H9 (cell line): ENCODE measurements around the gene S100A6. TPM values are rescaled to one million over a fixed set of nuclear protein-coding genes. Genes with fewer than 3 reads are reported as not detected.
A peak's percentile ranks its signal among the peaks of the same experiment; 100 is the strongest.

Source experiments
- DNase-seq: peaks from one replicate; pipeline ENCODE4 v3.0.0-alpha.2; 2017
- H2AFZ ChIP-seq: one replicate; pipeline ENCODE4 v1.6.1; 2013; ENCODE audit warnings: mild to moderate bottlenecking, low read length, control low read depth, moderate library complexity
- H2AK5ac ChIP-seq: 2 replicates; pipeline ENCODE4 v1.6.1; 2013; ENCODE audit warnings: low read length, control low read depth, mixed read lengths; ENCODE audit not compliant: insufficient read length
- H2BK120ac ChIP-seq: one replicate; pipeline ENCODE4 v1.6.1; 2013; ENCODE audit warnings: low read depth, mild to moderate bottlenecking, low read length, control low read depth, inconsistent platforms; ENCODE audit not compliant: poor library complexity, severe bottlenecking
- H2BK12ac ChIP-seq: 2 replicates; pipeline ENCODE4 v1.6.1; 2013; ENCODE audit warnings: low read length, control low read depth, mixed read lengths, low read depth; ENCODE audit not compliant: insufficient read length
- H2BK15ac ChIP-seq: 2 replicates; pipeline ENCODE4 v1.6.1; 2013; ENCODE audit warnings: low read depth, low read length, control low read depth
- H2BK20ac ChIP-seq: one replicate; pipeline ENCODE4 v1.6.1; 2013; ENCODE audit warnings: low read depth, mild to moderate bottlenecking, low read length, control low read depth, inconsistent platforms; ENCODE audit not compliant: poor library complexity, severe bottlenecking
- H2BK5ac ChIP-seq: 2 replicates; pipeline ENCODE4 v1.6.1; 2013; ENCODE audit warnings: low read length, control low read depth, mixed read lengths; ENCODE audit not compliant: insufficient read length
- H3K14ac ChIP-seq: 2 replicates; pipeline ENCODE4 v1.6.1; 2013; ENCODE audit warnings: low read length, control low read depth; ENCODE audit not compliant: insufficient read depth
- H3K18ac ChIP-seq: 2 replicates; pipeline ENCODE4 v1.6.1; 2013; ENCODE audit warnings: low read depth, mild to moderate bottlenecking, mixed read lengths, low read length, control low read depth; ENCODE audit not compliant: insufficient read length
- H3K23ac ChIP-seq: 2 replicates; pipeline ENCODE4 v1.6.1; 2013; ENCODE audit warnings: low read length, control low read depth, mixed read lengths, low read depth; ENCODE audit not compliant: insufficient read length
- H3K23me2 ChIP-seq: 2 replicates; pipeline ENCODE4 v1.6.1; 2013; ENCODE audit warnings: low read depth, mild to moderate bottlenecking, mixed read lengths, low read length, control low read depth; ENCODE audit not compliant: insufficient read length, poor library complexity, severe bottlenecking
- H3K27ac ChIP-seq: 2 replicates; pipeline ENCODE4 v1.5.1; 2013; ENCODE audit warnings: low read length, control low read depth, mixed read lengths, low read depth; ENCODE audit not compliant: insufficient read length
- H3K27me3 ChIP-seq: 2 replicates; pipeline ENCODE4 v1.6.1; 2013; ENCODE audit warnings: low read length, control low read depth, inconsistent platforms; ENCODE audit not compliant: insufficient read depth
- H3K4ac ChIP-seq: 2 replicates; pipeline ENCODE4 v1.6.1; 2013; ENCODE audit warnings: low read depth, mild to moderate bottlenecking, control low read depth, inconsistent platforms, low read length, moderate library complexity
- H3K4me1 ChIP-seq: 2 replicates; pipeline ENCODE4 v1.6.1; 2013; ENCODE audit warnings: low read length, control low read depth, inconsistent platforms; ENCODE audit not compliant: insufficient read depth
- H3K4me2 ChIP-seq: 2 replicates; pipeline ENCODE4 v1.6.1; 2013; ENCODE audit warnings: low read length, control low read depth, mixed read lengths; ENCODE audit not compliant: insufficient read length, insufficient read depth
- H3K56ac ChIP-seq: 2 replicates; pipeline ENCODE4 v1.6.1; 2013; ENCODE audit warnings: low read depth, mild to moderate bottlenecking, mixed read lengths, low read length, control low read depth; ENCODE audit not compliant: insufficient read length
- H3K79me1 ChIP-seq: 2 replicates; pipeline ENCODE4 v1.6.1; 2013; ENCODE audit warnings: low read depth, mild to moderate bottlenecking, moderate library complexity, low read length, control low read depth, inconsistent platforms; ENCODE audit not compliant: insufficient read depth, poor library complexity, severe bottlenecking
- H3K79me2 ChIP-seq: 2 replicates; pipeline ENCODE4 v1.6.1; 2013; ENCODE audit warnings: low read length, control low read depth, inconsistent platforms; ENCODE audit not compliant: insufficient read depth
- H3K9ac ChIP-seq: 2 replicates; pipeline ENCODE4 v1.6.1; 2013; ENCODE audit warnings: low read length, control low read depth, mixed read lengths; ENCODE audit not compliant: insufficient read length; ENCODE audit errors: extremely low read depth
- H3K9me3 ChIP-seq: one replicate; pipeline ENCODE4 v1.6.1; 2013; ENCODE audit warnings: low read depth, low read length, inconsistent platforms; ENCODE audit not compliant: control insufficient read depth
- H3T11ph ChIP-seq: one replicate; pipeline ENCODE4 v1.6.1; 2013; ENCODE audit warnings: mild to moderate bottlenecking, low read length, control low read depth, inconsistent platforms
- H4K20me1 ChIP-seq: one replicate; pipeline ENCODE4 v1.6.1; 2013; ENCODE audit not compliant: control insufficient read depth, insufficient read length, insufficient read depth
- H4K5ac ChIP-seq: 2 replicates; pipeline ENCODE4 v1.6.1; 2013; ENCODE audit warnings: low read depth, mild to moderate bottlenecking, mixed read lengths, low read length, control low read depth; ENCODE audit not compliant: insufficient read length
- H4K8ac ChIP-seq: replicated peaks from 2 replicates; pipeline ENCODE4 v1.6.1; 2013; ENCODE audit warnings: low read length, control low read depth, mixed read lengths, low read depth; ENCODE audit not compliant: insufficient read length
- H4K91ac ChIP-seq: 2 replicates; pipeline ENCODE4 v1.6.1; 2013; ENCODE audit warnings: low read depth, mild to moderate bottlenecking, moderate library complexity, mixed read lengths, low read length, control low read depth; ENCODE audit not compliant: insufficient read length
- H3K27ac Mint-ChIP-seq, 3 experiments: 2 replicates in 2 of 3; 3 replicates in 1 of 3; pipeline ENCODE4 v1.8.0; 2020 to 2021; ENCODE audit warnings: mixed read lengths in 3 of 3, mild to moderate bottlenecking in 1 of 3, moderate library complexity in 1 of 3
- H3K27me3 Mint-ChIP-seq: 2 replicates; pipeline ENCODE4 v1.8.0; 2021; ENCODE audit warnings: low read depth, mild to moderate bottlenecking, moderate library complexity, mixed read lengths
- H3K36me3 Mint-ChIP-seq, 3 experiments: 2 replicates in 2 of 3; 3 replicates in 1 of 3; pipeline ENCODE4 v1.8.0; 2020 to 2021; ENCODE audit warnings: low read depth in 3 of 3, mixed read lengths in 3 of 3; ENCODE audit not compliant: insufficient read depth in 1 of 3
- H3K4me1 Mint-ChIP-seq, 2 experiments: 2 replicates each; pipeline ENCODE4 v1.8.0; 2020; ENCODE audit warnings: mixed read lengths in 2 of 2
- H3K4me3 Mint-ChIP-seq, 2 experiments: 2 replicates in 1 of 2; 3 replicates in 1 of 2; pipeline ENCODE4 v1.8.0; 2020 to 2021; ENCODE audit warnings: mild to moderate bottlenecking in 2 of 2, mixed read lengths in 2 of 2, moderate library complexity in 1 of 2
- H3K9me3 Mint-ChIP-seq, 2 experiments: 2 replicates in 1 of 2; 3 replicates in 1 of 2; pipeline ENCODE4 v1.8.0; 2020; ENCODE audit warnings: mild to moderate bottlenecking in 2 of 2, mixed read lengths in 2 of 2, moderate library complexity in 1 of 2
- WGBS: extraction: QIAGEN DNeasy Blood & Tissue Kit; methylation state at CpG from one replicate; pipeline ENCODE4 v1.1.7; 2013; ENCODE audit warnings: missing lambda C conversion rate, low lambda C conversion rate, mixed read lengths; ENCODE audit not compliant: insufficient read length; ENCODE audit errors: extremely low coverage; 5-methylcytosine and 5-hydroxymethylcytosine counted together
- total RNA-seq: library from RNA; stranded (reverse); gene quantifications from 2 replicates; pipeline ENCODE4 v1.2.1, GENCODE V29; 2021
- TF ChIP-seq, protein P1 (sequence below): fragments of 200-600 bp; sonication (generic); conservative IDR thresholded peaks from 3 replicates; pipeline ENCODE4 v1.8.0; 2021; ENCODE audit warnings: antibody characterized with exemption, mild to moderate bottlenecking

Gene S100A6
- total RNA-seq, 1 experiment from 2014 or later: not detected

DNA sequence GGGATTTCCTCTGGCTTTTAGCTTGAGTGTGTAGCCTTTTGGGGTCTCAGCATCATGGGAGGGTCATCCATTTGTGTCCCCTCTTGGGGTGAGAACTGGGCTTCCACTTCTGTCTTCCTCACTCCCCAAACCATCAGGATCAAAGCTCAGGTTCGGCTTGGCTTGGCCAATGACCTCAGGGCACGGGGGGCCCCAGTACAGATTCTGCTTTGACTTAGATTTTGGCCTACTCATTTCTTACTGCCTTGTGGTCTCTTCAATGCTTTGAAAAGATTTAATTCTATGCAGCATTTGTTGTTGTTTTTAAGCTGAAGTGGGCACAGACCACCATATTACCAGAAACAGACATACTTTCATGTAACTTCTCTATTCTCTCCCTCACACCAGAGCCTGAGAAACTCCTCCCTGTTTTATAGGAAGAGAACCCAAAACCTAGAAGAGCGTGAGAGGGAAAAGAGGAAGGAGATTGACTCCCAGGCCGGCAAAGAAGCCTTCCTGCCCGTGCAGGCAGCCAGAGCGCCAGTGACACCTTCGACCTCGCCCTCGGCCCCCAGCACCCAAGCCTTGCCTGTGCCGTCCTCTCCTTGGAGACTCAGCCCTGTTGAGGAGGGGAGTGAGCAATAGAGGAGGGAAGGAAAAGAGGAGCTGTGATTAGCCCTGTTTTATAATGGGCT, 15.2 kb upstream of the S100A6 start:
- H3K79me1 ChIP-seq: no peaks in the 10 kb centered on the region
- no peak overlapping the region for H2BK12ac ChIP-seq
- no peaks in the 10 kb centered on the region for H3K27me3 ChIP-seq
- no peak overlapping the region for H2BK15ac ChIP-seq
- H3K4me2 ChIP-seq: no peak overlapping the region
- H4K91ac ChIP-seq: no peak overlapping the region
- H2BK20ac ChIP-seq: no peak overlapping the region
- H3K9me3 ChIP-seq: no peaks in the 10 kb centered on the region
- no peak overlapping the region for H4K5ac ChIP-seq
- no peaks in the 10 kb centered on the region for H3K4me1 ChIP-seq
- Mint-ChIP-seq H3K36me3 (no peaks in the 10 kb centered on the region), H3K27ac (no peak overlapping the region), H3K27me3 (no peaks in the 10 kb centered on the region; the same call in 1 of the 2 replicates), H3K4me1 (peaks cover 36 to 53% of the 10 kb centered on the region in 2 experiments), H3K9me3 (no peaks in the 10 kb centered on the region), H3K4me3 (no peak overlapping the region)
- H3K4ac ChIP-seq: no peak overlapping the region
- TF ChIP-seq, protein P1, sequence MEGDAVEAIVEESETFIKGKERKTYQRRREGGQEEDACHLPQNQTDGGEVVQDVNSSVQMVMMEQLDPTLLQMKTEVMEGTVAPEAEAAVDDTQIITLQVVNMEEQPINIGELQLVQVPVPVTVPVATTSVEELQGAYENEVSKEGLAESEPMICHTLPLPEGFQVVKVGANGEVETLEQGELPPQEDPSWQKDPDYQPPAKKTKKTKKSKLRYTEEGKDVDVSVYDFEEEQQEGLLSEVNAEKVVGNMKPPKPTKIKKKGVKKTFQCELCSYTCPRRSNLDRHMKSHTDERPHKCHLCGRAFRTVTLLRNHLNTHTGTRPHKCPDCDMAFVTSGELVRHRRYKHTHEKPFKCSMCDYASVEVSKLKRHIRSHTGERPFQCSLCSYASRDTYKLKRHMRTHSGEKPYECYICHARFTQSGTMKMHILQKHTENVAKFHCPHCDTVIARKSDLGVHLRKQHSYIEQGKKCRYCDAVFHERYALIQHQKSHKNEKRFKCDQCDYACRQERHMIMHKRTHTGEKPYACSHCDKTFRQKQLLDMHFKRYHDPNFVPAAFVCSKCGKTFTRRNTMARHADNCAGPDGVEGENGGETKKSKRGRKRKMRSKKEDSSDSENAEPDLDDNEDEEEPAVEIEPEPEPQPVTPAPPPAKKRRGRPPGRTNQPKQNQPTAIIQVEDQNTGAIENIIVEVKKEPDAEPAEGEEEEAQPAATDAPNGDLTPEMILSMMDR: no peak
- no peaks in the 10 kb centered on the region for H3K23me2 ChIP-seq
- no peaks in the 10 kb centered on the region for H4K20me1 ChIP-seq
- H3K79me2 ChIP-seq: no peaks in the 10 kb centered on the region
- no peak overlapping the region for H3K9ac ChIP-seq
- no peak overlapping the region for H2BK120ac ChIP-seq
- no peak overlapping the region for H3T11ph ChIP-seq
- H4K8ac ChIP-seq: no peak overlapping the region
- no peak overlapping the region for H3K18ac ChIP-seq
- WGBS: no CpG with 5 or more reads among the region's 10 CpGs
- no peak overlapping the region for H2AFZ ChIP-seq
- DNase-seq: peak; percentile 17
- no peak overlapping the region for H3K56ac ChIP-seq
- H2AK5ac ChIP-seq: no peak overlapping the region
- H2BK5ac ChIP-seq: no peak overlapping the region
- no peak overlapping the region for H3K23ac ChIP-seq
- H3K14ac ChIP-seq: no peak overlapping the region; the same call in 1 of the 2 replicates
- H3K27ac ChIP-seq: no peak overlapping the region
